A673 (cell line): ENCODE results near the gene ADCY6. TPM values are rescaled to one million over a fixed set of nuclear protein-coding genes. Genes with fewer than 3 reads are reported as not detected.

Experiments
- BruUV-seq: library from RNA; stranded (reverse); fragments of 400-500 nt; replicated peaks from 2 replicates; lab custom pipeline; 2021; lab: Mats Ljungman, UMichigan
- CTCF ChIA-PET: fragments of 300-600 bp; sonication (Branson Sonifier 250); formaldehyde crosslinking; loops from one replicate; lab custom pipeline; 2022; ENCODE audit warnings: antibody characterized with exemption; lab: Charles Lee
- POLR2A ChIA-PET: fragments of 300-600 bp; sonication (Branson Sonifier 250); formaldehyde crosslinking; loops from one replicate; lab custom pipeline; 2022; ENCODE audit warnings: antibody characterized with exemption; ENCODE audit not compliant: low non-redundant PET; lab: Charles Lee
- DNase-seq: peaks from one replicate; pipeline ENCODE4 v3.0.0-alpha.2; 2015; ENCODE audit warnings: low spot score
- H3K27ac ChIP-seq: fragments of 200-600 bp; sonication (generic); 2 replicates; pipeline ENCODE4 v1.5.1; 2016; ENCODE audit warnings: mixed run types, low read depth, mild to moderate bottlenecking, mixed read lengths, antibody characterized with exemption, low read length; ENCODE audit not compliant: poor library complexity, severe bottlenecking
- H3K27me3 ChIP-seq: fragments of 200-600 bp; sonication (generic); replicated peaks from 2 replicates; pipeline ENCODE4 v1.6.1; 2017; ENCODE audit warnings: mixed run types, low read depth, mild to moderate bottlenecking, mixed read lengths, antibody characterized with exemption, low read length; ENCODE audit not compliant: insufficient read depth, poor library complexity
- H3K36me3 ChIP-seq: fragments of 200-600 bp; sonication (generic); 2 replicates; pipeline ENCODE4 v1.6.1; 2016; ENCODE audit warnings: mixed run types, mild to moderate bottlenecking, mixed read lengths, antibody characterized with exemption, low read length; ENCODE audit not compliant: insufficient read depth, poor library complexity, severe bottlenecking
- H3K4me1 ChIP-seq: fragments of 200-600 bp; sonication (generic); 2 replicates; pipeline ENCODE4 v1.6.1; 2017; ENCODE audit warnings: mixed run types, mild to moderate bottlenecking, mixed read lengths, antibody characterized with exemption, low read length; ENCODE audit not compliant: insufficient read depth, poor library complexity, severe bottlenecking
- H3K4me3 ChIP-seq: fragments of 200-600 bp; sonication (generic); 2 replicates; pipeline ENCODE4 v1.5.1; 2016; ENCODE audit warnings: low read depth, mixed run types, mild to moderate bottlenecking, mixed read lengths, low read length; ENCODE audit not compliant: poor library complexity, severe bottlenecking
- H3K9me3 ChIP-seq: fragments of 200-600 bp; sonication (generic); 2 replicates; pipeline ENCODE4 v1.6.1; 2016; ENCODE audit warnings: mixed run types, low read depth, mild to moderate bottlenecking, mixed read lengths, antibody characterized with exemption, low read length; ENCODE audit not compliant: poor library complexity, severe bottlenecking
- CTCF ChIP-seq: fragments of 300-800, 200-600 bp; sonication (generic); conservative IDR thresholded peaks from 2 replicates; pipeline ENCODE4 v1.5.1; 2017; ENCODE audit warnings: low read depth, mild to moderate bottlenecking, antibody characterized with exemption, low read length, moderate library complexity, mixed read lengths
- EZH2 ChIP-seq: fragments of 200-600 bp; sonication (generic); IDR thresholded peaks from 2 replicates; pipeline ENCODE4 v1.6.1; 2017; ENCODE audit warnings: borderline replicate concordance, low read depth, mild to moderate bottlenecking, mixed read lengths, antibody characterized with exemption, low read length; ENCODE audit not compliant: poor library complexity, severe bottlenecking
- intact Hi-C: fragments of 100-400 bp; cut with micrococcal nuclease; formaldehyde crosslinking; loops from one replicate; pipeline ENCODE4 v1.10.0; 2022; ENCODE audit not compliant: unreplicated experiment
- total RNA-seq: library from RNA; stranded (reverse); gene quantifications from 2 replicates; pipeline ENCODE4 v1.2.3, GENCODE V29; 2021

The ADCY6 gene
- total RNA-seq, 1 experiment from 2014 or later: 6.8 TPM

- DNase-seq: no peak
- no peaks in the 10 kb centered on the region for H3K27me3 ChIP-seq
- intact Hi-C loops: no loop called here
- H3K36me3 ChIP-seq: no peaks in the 10 kb centered on the region
- H3K4me3 ChIP-seq: no peak overlapping the region
- H3K4me1 ChIP-seq: peaks cover 16% of the 10 kb centered on the region
- BruUV-seq: no TSS peak
- H3K27ac ChIP-seq: no peak overlapping the region
- POLR2A ChIA-PET: no interaction called here
- TF ChIP-seq CTCF (no peak), EZH2 (no peak)
- CTCF ChIA-PET: interaction anchor here (0.5 kb wide), 1 partner anchor 40 kb away, joined by 3 read pairs; the partner anchor contains the start of gene DDX23
- H3K9me3 ChIP-seq: no peaks in the 10 kb centered on the region
These were observed 23.5 kb upstream of the ADCY6 start for GRCh38 chr12:48812389-48812788.

DNA sequence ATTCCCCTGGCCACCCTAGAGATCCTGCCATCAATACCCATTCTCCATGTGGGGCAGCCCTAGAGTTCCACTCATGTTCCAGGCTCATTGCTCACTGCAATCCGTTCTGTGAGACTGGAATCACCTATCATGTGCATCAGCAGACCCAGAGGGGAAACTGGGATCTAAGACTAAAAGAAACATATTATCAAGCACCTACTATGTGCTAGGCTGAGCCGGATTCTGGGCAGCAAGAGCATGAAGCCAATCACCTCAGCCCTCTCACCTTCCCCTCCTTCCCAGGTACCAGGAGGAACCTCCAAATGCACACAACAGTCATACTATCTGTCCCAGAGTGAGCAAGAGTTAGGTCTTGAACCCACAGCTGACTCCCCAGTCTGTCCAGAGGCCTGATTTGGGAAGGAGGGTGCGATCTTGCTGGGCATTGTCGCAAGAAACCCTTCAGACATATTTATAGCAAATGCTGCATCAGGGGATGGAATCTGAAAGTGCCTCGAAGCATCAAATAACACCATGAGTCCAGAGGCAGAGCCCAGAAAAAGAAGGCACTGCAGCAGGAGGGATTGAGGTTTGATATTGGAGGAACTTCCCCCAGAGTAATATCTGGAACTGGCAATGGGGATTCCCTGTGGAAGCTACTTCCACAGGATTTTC is 22.7 kb upstream of the ADCY6 start:
- no peak for DNase-seq
- BruUV-seq: no TSS peak
- Histone ChIP-seq H3K9me3 (no peaks in the 10 kb centered on the region), H3K4me3 (no peak overlapping the region), H3K27ac (no peak overlapping the region), H3K36me3 (no peaks in the 10 kb centered on the region), H3K27me3 (no peaks in the 10 kb centered on the region), H3K4me1 (peaks cover 16% of the 10 kb centered on the region)
- TF ChIP-seq EZH2 (no peak), CTCF (no peak)
- CTCF ChIA-PET: interaction anchor here (0.6 kb wide), 1 partner anchor 1502 kb away, joined by 3 read pairs; no protein-coding TSS in a partner anchor
- intact Hi-C loops: no loop called here
- POLR2A ChIA-PET: no interaction called here

GRCh38 chr12:48810903-48811431 is 22.1 kb upstream of the ADCY6 start:
- intact Hi-C loops: no loop called here

More at GRCh38 chr12:48810903-48811431, 22.1 kb upstream of the ADCY6 start:
- ChIA-PET POLR2A (no interaction called here), CTCF (interaction anchor here (0.6 kb wide), 1 partner anchor 1503 kb away, joined by 3 read pairs; no protein-coding TSS in a partner anchor)
- no peaks in the 10 kb centered on the region for H3K9me3 ChIP-seq
- no peak for TF ChIP-seq EZH2
- no peak for TF ChIP-seq CTCF
- H3K27ac ChIP-seq: no peak overlapping the region
- H3K4me1 ChIP-seq: peaks cover 12% of the 10 kb centered on the region
- DNase-seq: no peak
- BruUV-seq: no TSS peak
- no peaks in the 10 kb centered on the region for H3K27me3 ChIP-seq
- no peak overlapping the region for H3K4me3 ChIP-seq
- H3K36me3 ChIP-seq: no peaks in the 10 kb centered on the region
